HUES64 (cell line): Measurements from ENCODE around the gene CRACDL.

Source experiments
- H3K27ac ChIP-seq: 2 replicates; pipeline ENCODE4 v1.7.0; 2013; ENCODE audit warnings: low read depth, low read length, inconsistent platforms
- H3K27me3 ChIP-seq: 2 replicates; pipeline ENCODE4 v1.6.1; 2013; ENCODE audit warnings: mild to moderate bottlenecking, low read length; ENCODE audit not compliant: insufficient read depth
- H3K36me3 ChIP-seq: 2 replicates; pipeline ENCODE4 v1.6.1; 2013; ENCODE audit warnings: mild to moderate bottlenecking, low read length; ENCODE audit not compliant: insufficient read depth
- H3K4me1 ChIP-seq: 2 replicates; pipeline ENCODE4 v1.6.1; 2013; ENCODE audit warnings: mild to moderate bottlenecking, low read length, moderate library complexity; ENCODE audit not compliant: insufficient read depth
- H3K4me3 ChIP-seq: 2 replicates; pipeline ENCODE4 v1.5.1; 2013; ENCODE audit warnings: mild to moderate bottlenecking, low read length, moderate library complexity
- H3K9ac ChIP-seq: 2 replicates; pipeline ENCODE4 v1.6.1; 2013; ENCODE audit warnings: mild to moderate bottlenecking, low read depth, low read length
- H3K9me3 ChIP-seq: 2 replicates; pipeline ENCODE4 v1.6.1; 2013; ENCODE audit warnings: low read depth, low read length; ENCODE audit not compliant: insufficient read depth
- WGBS: fragments of 150-250, 120-280 bp; methylation state at CpG from one replicate; pipeline ENCODE4 v1.1.7; 2013; ENCODE audit warnings: missing lambda C conversion rate; 5-methylcytosine and 5-hydroxymethylcytosine counted together

CRACDL gene

DNA sequence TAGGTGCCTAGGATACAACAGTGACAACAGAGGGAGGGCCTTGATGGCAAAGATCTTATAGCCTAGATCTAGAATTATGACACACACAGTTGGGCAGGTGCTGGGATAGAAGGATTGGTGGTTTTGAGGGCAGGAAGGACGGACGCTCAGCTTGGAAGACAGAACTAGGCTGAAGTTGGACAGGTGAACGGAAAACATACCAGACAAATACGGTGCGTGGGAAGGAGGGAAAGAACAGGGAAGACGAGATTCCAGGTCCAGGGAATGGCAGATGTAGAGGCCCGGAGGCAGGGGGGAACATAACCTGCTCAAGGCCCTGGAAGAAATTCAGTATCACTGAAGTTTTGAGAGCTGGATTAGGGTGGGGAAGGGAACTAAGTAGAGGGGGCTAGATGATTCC is 40.8 kb downstream of the CRACDL start:
- no peaks in the 10 kb centered on the region for H3K4me1 ChIP-seq
- H3K36me3 ChIP-seq: no peaks in the 10 kb centered on the region
- H3K4me3 ChIP-seq: no peak overlapping the region
- H3K27ac ChIP-seq: no peak overlapping the region
- peaks cover under 1% of the 10 kb centered on the region; the same call in 1 of the 2 replicates for H3K9me3 ChIP-seq
- H3K27me3 ChIP-seq: no peaks in the 10 kb centered on the region
- H3K9ac ChIP-seq: no peak overlapping the region
- WGBS: 94% methylated on average over 7 of the region's 7 CpGs

DNA sequence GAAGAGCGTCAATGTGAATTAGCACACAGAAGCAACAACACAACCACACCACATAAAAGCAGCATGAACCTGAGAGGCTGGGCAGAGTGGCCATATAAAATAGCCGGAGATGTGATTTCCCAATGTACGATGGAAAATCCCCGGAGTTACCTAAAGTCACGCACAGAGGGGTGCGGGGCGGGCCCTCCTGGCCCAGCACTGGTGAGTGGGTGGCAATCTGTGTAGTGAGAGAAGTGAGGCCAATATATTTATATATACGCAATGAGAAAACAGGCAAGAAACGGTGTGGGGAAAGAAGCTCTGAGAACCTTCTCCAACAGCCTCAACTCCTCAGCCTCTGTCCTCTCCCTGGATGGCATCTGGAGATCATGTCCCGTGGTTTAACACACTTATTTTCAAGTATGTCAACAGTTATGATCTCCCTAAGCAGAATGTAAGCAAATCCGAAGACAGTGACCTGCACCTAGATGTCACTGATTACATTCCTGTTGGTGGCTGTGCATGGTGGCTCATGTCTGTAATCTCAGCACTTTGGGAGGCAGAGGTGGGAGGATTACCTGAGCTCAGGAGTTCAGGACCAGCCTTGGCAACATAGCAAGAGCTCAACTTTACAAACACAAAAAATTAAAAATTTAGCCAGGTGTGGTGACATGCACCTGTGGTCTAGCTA is 41.6 kb downstream of the CRACDL start:
- no peaks in the 10 kb centered on the region for H3K4me1 ChIP-seq
- H3K27ac ChIP-seq: no peak overlapping the region
- 92% methylated on average over 10 of the region's 11 CpGs for WGBS
- H3K36me3 ChIP-seq: no peaks in the 10 kb centered on the region
- H3K9me3 ChIP-seq: peaks cover 5% of the 10 kb centered on the region; the same call in 1 of the 2 replicates
- H3K27me3 ChIP-seq: no peaks in the 10 kb centered on the region
- H3K4me3 ChIP-seq: no peak overlapping the region
- no peak overlapping the region for H3K9ac ChIP-seq

DNA sequence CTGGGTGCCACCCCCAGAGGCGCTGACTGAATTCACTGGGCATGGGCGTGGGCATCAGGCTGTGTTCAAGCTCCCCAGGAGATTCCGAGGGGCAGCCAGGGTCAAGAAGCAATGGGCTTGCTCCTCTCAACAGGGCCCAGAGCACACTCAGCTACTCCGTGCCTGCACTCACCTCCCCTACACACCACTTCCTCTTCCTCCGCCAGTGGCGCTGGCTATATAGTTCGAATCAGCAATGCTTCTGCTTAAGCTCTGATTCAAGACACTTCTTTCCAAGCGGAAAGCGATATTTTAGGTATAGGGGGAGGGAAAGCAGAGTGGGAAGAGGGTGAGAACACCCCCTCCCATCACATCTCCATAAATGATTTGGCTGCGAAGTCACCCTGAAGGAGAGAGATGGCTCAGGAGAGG is 42.1 kb downstream of the CRACDL start:
- Histone ChIP-seq H3K4me3 (no peak overlapping the region), H3K9me3 (peaks cover 5% of the 10 kb centered on the region; the same call in 1 of the 2 replicates), H3K27me3 (no peaks in the 10 kb centered on the region), H3K36me3 (no peaks in the 10 kb centered on the region), H3K4me1 (no peaks in the 10 kb centered on the region), H3K9ac (no peak overlapping the region), H3K27ac (no peak overlapping the region)
- 89% methylated on average over 8 of the region's 10 CpGs for WGBS

DNA sequence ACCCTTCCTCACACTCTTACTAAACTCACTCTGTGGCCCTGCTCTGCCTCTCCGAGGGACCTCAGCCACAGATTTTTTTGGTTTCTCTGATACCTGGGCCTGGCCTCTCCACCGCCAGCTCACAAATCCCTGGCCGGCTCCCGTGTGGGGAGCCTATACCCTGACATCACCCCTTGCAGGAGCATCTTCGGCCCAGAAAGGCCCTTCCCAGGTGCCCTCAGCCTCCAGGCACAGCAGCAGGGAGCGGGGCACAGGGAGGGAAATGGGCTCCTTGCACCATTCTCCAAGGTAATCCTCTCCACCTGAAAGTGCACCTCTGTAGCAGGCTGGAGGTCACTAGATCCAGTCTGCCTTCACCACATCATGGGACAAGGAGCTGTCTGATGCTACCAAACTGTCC is 43.2 kb downstream of the CRACDL start:
- H3K4me3 ChIP-seq: no peak overlapping the region
- WGBS: 90% methylated on average over 6 of the region's 6 CpGs
- no peaks in the 10 kb centered on the region for H3K27me3 ChIP-seq
- H3K9me3 ChIP-seq: peaks cover 6% of the 10 kb centered on the region
- no peaks in the 10 kb centered on the region for H3K4me1 ChIP-seq
- no peak overlapping the region for H3K27ac ChIP-seq
- no peaks in the 10 kb centered on the region for H3K36me3 ChIP-seq
- no peak overlapping the region for H3K9ac ChIP-seq

DNA sequence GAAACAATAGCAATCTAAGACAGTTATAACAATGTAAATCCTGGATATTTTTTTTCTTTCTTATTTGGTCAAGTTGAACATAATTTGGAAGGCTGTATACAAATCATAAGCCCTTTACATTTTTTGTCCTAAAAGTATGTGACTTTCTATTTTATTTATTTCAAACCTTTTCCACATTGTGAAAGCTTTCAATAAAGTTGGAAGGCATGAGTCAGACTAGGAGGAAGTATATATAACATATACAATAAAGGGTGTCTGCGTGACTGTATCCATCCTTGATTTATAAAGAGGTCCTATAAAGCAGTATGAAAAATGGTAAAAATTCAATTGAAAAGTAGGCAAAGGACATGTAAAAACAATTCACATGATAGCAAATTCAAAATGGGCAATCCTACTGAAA is 44.4 kb downstream of the CRACDL start:
- H3K4me1 ChIP-seq: no peaks in the 10 kb centered on the region
- H3K9ac ChIP-seq: no peak overlapping the region
- no peaks in the 10 kb centered on the region for H3K36me3 ChIP-seq
- H3K9me3 ChIP-seq: peaks cover 13% of the 10 kb centered on the region
- H3K27me3 ChIP-seq: no peaks in the 10 kb centered on the region
- H3K27ac ChIP-seq: no peak overlapping the region
- no CpG with 5 or more reads among the region's 1 CpG for WGBS
- H3K4me3 ChIP-seq: no peak overlapping the region

DNA sequence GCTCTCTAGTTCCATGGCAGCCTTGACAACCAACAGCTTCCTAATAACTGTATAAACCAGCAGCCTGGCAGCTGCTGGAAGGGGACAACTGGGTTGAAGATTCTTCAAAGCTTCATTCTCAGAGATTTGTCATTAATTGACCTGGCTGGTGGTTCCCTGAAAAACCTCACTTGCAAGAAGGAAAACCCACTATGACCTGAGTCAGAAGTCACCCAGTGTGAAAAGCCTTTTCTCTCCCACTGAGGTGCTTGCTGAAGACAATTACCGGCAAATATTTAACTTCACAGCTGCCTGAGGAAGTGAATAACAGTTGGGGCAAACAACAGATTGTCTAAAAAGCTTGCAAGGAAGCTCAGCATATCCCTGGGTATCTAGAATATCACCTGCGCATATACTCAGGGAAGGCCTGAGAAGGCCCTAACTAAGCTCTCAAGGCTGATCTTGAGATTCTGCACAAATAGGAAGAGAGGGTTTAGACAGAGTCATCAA is 49.9 kb downstream of the CRACDL start:
- H3K36me3 ChIP-seq: no peaks in the 10 kb centered on the region
- WGBS: 94% methylated on average over 2 of the region's 2 CpGs
- no peak overlapping the region for H3K27ac ChIP-seq
- no peak overlapping the region for H3K9ac ChIP-seq
- no peaks in the 10 kb centered on the region for H3K4me1 ChIP-seq
- H3K9me3 ChIP-seq: peaks cover 24% of the 10 kb centered on the region
- H3K4me3 ChIP-seq: no peak overlapping the region
- no peaks in the 10 kb centered on the region for H3K27me3 ChIP-seq

DNA sequence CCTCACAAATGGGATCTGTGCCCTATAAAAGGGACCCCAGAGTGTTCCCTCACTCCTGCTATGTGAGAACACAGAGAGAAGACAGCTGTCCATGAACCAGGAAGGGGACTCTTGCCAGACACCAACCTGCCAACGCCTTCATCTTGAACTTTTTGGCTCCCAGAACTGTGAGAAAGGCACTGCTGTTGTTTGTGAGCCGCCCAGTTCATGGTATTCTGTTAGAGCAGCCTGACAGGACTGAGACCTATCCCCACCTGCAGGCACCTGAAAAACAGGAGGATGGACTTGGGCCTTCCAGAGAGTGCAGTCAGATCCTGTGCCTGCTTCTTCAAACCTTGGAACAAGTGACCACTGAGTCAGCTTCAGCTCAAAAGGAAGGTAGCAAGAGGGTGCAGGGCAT is 51.4 kb downstream of the CRACDL start:
- Histone ChIP-seq H3K9ac (no peak overlapping the region), H3K4me3 (no peak overlapping the region), H3K27me3 (no peaks in the 10 kb centered on the region), H3K36me3 (no peaks in the 10 kb centered on the region), H3K4me1 (no peaks in the 10 kb centered on the region), H3K27ac (no peak overlapping the region), H3K9me3 (peaks cover 19% of the 10 kb centered on the region)
- 89% methylated on average over 2 of the region's 2 CpGs for WGBS

DNA sequence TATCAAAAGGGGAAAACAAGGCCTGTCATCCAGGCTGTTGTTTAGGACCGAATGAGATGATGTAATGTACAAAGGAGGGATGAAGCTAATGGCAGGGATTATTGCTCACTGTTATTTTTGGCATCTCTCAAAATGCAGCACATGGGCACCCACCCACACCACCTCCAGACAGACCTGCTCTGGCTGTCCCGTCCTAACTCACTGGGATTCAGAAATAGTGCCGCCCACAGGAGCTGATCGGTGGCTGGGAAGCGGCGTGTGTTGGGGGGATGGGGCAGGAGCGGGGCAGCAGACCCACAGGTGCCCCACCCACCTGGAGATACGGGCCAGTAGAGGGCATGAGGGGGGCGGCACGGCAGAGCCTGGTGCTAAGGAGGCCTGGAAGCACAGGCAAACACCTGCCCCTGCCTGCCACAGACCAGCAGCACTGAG is 52.2 kb downstream of the CRACDL start:
- H3K9ac ChIP-seq: no peak overlapping the region
- H3K27ac ChIP-seq: no peak overlapping the region
- no peaks in the 10 kb centered on the region for H3K36me3 ChIP-seq
- WGBS: 91% methylated on average over 10 of the region's 10 CpGs
- no peak overlapping the region for H3K4me3 ChIP-seq
- H3K4me1 ChIP-seq: no peaks in the 10 kb centered on the region
- no peaks in the 10 kb centered on the region for H3K27me3 ChIP-seq
- H3K9me3 ChIP-seq: peaks cover 19% of the 10 kb centered on the region

DNA sequence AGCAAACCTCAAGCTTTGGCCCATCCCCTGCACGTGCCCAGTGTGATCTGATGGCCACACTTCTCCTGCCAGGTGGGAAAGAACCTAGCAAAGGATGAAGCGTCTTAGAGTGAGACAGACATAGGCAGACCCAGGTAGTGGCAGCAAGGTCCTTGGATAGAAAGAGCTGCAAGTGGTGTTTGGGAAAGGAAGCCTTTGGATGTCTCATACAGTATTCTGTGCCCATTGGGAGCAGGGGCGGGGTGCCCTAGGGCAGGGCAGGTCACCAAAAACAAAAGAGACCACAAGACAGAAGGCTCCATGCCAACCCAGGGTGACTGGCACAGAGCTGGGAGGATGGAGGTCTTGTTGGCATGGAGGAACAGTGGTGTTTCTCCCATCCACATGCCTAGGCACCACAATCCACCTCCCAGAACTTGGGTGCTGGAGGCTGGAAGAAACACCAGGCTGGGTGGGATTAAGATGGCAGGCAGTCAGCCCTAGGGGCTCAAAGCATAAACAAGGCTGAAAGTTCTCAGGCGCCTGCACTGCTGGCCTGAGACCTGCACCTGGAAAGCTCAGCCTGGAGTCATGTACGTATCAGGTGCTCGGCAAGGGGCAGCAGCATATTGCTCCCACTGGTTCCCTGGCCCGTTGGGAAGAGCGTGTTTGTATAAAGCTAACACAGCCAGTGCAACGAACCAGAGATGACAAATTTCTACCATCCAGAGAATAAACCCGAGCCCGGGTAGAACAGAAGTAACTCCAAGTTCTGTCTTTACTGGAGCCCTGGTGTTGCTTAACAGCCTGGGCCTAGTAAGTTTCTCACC is 52.9 kb downstream of the CRACDL start:
- Histone ChIP-seq H3K9ac (no peak overlapping the region), H3K36me3 (no peaks in the 10 kb centered on the region), H3K4me3 (no peak overlapping the region), H3K4me1 (no peaks in the 10 kb centered on the region), H3K27ac (no peak overlapping the region), H3K9me3 (peaks cover 19% of the 10 kb centered on the region), H3K27me3 (no peaks in the 10 kb centered on the region)
- WGBS: 96% methylated on average over 11 of the region's 11 CpGs

DNA sequence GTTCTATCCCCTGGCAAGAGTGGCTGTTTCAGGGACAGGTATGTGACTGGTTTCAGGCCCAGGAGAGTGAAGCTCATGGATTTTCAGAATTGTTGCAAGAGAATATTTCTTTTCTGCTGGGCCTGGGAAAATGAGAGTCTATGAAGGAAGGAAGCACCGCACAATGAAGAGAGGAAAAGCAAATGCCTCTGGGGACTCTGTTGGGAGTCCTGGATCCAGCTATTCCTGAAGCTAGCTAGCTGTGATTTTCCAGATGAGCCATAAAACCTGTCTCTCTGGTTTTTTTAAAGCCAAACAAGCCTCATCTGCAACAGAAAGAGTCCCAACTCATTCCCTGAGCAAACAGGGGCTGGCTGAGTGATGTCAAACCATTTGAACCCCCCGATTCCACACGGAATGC is 53.7 kb downstream of the CRACDL start:
- Histone ChIP-seq H3K27me3 (no peaks in the 10 kb centered on the region), H3K4me1 (no peaks in the 10 kb centered on the region), H3K4me3 (no peak overlapping the region), H3K36me3 (no peaks in the 10 kb centered on the region), H3K9ac (no peak overlapping the region), H3K9me3 (peaks cover 14% of the 10 kb centered on the region), H3K27ac (no peak overlapping the region)
- WGBS: 95% methylated on average over 3 of the region's 3 CpGs

DNA sequence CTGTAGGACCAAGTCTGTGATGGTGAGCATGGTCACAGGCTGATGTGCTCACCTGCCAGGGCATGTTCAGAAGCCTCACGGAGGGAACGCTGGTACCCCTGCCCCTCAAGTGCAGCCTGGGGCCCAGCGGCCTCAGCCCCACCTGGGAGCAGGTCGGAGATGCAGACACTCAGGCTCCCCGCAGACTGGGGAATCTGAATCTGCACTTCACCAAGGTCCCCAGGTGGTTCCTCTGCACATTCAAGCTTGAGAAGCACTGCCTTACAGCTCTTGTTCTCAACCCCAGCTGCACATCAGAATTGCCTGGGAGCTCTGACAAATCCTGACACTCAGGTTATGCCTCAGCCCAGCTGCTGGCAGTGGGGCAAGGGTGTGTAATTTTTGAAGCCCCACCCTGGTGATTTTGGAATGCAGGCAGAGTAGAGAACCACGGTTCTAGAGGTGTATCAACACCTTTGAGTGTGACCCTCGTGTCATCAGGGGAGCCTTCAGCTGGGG is 54.8 kb downstream of the CRACDL start:
- no peaks in the 10 kb centered on the region for H3K27me3 ChIP-seq
- no peak overlapping the region for H3K4me3 ChIP-seq
- H3K36me3 ChIP-seq: no peaks in the 10 kb centered on the region
- H3K27ac ChIP-seq: no peak overlapping the region
- no peaks in the 10 kb centered on the region for H3K4me1 ChIP-seq
- peaks cover 7% of the 10 kb centered on the region for H3K9me3 ChIP-seq
- H3K9ac ChIP-seq: no peak overlapping the region
- WGBS: 91% methylated on average over 7 of the region's 7 CpGs
